Stimulated activated CD8-positive, alpha-beta memory T cell treated with anti-CD3 and anti-CD28 coated beads, Interleukin-4, amount 100 ng/mL, for 1 hour (primary cell): Measurements from ENCODE around the gene JMJD6.
"Not testable (repeated sequence)": the region's sequence is repeated elsewhere in the genome, so short reads cannot be mapped to it uniquely, and the experiment has no call there.

Source experiments
- DNase-seq, 2 donors: peaks; one replicate each; pipeline ENCODE4 v3.0.0-alpha.2; 2020; ENCODE audit warnings: low read depth in 2 of 2, low spot score in 1 of 2

The JMJD6 gene

DNA sequence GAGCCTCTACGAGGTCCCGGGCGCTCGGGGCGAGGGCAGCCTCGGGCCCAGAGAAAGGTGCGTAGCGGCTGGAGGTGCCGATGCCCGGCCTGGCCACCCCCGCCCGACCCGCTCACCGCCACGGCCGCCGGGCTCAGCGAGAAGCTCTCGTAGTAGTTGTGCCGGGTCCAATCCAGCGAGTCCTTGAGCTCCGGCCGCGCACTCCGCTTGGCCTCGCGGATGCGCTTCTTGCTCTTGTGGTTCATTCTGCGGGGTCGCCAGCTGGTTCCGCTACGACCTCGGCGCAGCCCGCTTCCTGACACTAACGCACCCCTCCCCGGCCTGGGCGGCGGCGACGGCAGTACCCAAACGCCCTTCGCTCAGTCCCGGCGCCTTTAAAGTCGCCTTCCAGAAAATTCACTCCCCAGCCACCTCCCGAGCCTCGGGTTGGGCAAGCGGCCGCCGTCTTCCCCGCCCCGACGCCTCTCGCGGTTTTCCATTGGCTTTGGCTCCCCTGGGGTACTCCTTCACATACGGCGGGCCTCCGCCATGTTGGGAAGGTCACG, at the start of gene JMJD6:
Gene JMJD6 (minus strand): TSS at position 376 of the 545 bp plus-strand sequence. CDS start 131 bp downstream, at position 245.
- peak; percentile 83 to 88 for DNase-seq

DNA sequence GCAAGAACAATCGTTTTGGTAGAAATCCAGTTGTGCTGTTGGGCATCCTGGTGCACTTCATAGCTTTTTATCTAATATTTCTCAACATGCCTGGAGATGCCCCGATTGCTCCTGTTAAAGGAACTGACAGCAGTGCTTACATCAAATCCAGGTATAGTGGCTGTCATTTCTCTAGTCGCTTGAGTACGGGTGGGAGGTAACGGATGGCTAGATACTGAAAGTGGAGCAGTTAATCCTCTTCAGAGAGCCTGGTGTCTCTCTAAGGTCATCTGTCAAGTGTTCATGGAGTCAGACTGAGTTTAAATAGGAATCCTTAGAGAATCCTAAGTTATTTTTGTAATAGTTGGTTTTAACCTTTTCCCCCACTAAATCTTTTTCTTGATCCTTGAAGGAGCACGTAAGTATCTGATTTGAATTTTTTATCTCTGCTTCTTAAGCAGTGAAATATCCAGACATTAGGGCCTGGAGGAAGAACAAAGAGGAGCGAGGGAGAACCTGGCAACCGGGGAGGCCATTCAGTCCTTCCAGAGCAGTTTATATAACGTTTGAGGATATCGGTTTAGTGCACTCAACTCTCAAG, 48.7 kb upstream of the JMJD6 start:
- no peak for DNase-seq

DNA sequence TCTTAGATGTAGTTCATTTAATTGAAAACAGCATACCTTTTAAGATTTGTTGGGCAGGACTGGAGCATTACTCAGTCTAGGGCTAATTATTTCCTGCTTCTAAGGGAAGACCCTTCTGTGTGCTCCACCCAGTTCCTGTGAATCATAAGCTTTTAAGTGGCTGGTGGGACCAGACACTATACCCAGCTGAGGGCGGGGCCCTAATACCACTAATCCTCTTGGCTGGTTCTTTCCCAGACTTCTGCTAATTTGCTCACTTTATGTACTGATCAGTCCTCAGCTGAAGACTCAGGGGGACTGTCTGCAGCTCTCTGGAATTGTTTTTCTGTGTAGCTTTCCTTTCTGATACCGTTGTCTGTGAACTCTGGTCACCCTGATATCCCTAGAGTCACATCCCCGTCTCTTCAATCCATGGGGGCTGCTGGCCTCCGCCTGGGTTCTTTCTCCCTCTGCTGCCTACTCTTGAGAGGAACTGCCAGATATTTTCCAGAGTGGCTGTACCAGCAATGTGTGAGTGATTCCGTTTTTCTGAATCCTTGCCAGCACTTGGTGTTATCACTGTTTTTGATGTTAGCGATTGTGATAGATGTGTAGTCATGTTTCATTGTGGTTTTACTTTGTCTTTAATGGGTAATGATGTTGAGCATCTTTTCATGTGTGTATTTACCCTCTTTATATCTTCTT, 46.6 kb upstream of the JMJD6 start:
- DNase-seq = peak; percentile 18 to 44

DNA sequence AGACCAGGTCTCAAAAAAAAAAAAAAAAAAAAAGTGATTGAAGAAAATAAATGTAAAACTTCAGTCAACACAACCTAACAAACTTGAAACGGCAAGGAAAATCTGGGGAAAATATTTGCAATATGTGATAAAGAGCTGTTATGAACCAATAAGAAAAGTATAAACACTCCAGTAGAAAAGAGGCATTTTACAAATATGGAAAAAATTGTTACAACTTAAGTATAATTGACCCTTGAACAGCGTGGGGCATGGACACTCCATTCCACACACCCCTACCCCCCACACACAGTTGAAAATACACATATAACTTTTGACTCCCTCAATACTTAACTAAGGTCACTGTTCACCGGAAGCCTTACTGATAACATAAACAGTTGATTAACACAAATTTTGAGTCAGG, 32.2 kb upstream of the JMJD6 start:
- no peak for DNase-seq

DNA sequence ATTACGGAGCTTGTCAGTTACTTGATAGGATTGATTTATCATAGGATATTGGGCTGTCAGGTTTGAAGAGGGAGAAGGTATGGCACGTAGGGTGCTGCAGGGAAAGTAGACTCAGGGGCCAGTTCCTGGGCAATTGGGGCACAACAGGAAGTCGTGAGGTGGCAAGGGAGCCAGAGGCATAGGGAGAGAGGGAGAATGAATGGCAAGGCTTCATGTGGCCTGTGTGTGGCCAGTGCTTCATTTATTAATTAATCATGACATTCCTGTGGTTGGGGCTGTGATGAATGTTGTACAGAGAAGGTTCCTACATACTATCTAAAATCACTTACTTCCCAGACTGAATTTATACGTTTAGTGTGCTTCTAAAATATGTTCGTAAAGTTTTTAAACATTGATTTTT, 30.9 kb upstream of the JMJD6 start:
- DNase-seq = no peak

DNA sequence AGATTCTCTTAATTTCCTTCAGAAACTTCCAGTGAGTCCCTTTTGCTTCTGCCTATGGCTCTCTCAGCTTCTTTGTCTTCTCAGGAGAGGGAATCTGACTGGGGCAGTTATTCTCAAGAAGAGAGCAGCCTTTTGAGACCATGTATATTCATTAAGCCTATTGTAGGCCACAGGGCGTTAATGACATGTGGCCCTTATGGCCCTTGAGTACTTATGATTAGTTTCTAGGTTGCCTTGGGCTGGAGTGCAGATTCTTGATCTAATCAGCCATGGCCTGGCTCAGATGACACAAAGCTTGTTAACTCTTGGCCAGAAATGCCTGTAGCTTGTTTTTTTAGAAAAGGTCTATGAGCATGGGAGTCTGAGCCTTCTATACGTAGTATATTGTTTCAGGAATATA, 28.9 kb upstream of the JMJD6 start:
- DNase-seq = no peak

DNA sequence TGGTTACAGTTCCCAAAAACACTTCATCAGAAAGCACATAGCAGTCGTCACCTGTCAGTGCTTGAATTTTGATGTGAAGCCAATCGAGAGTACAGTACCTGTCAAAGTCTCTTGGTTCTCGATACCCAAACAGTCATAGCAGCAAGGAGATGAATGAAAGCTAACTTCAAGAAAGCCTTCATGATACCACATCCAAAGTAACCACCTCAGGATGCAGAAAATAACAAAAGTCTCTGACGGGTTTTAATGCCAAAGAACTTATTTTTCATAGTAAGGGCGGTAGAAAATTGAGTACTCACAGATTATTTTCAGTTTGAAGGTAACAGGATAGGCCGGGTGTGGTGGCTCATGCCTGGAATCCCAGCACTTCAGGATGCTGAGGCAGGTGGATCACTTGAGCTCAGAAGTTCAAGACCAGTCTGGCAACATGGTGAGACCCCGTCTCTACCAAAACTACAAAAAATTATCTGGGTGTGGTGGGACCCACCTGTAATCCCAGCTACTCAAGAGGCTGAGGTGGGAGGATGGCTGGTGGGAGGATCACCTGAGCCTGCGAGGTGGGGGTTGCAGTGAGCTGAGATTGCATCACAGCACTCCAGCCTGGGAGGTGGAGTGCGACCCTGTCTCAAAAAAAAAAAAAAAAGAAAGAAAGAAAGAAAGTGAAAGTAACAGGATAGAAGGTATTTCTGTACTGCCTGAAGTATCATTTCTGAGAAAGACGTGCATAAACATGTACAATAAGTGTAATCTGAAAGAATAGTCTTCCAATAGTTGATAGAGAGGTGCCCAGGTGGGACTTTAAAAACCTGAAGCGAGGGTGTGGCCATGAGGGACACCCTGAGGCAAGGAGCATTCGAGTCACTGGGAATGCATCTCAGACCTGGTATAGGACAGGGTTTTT, 26.9 kb upstream of the JMJD6 start:
- no peak for DNase-seq

DNA sequence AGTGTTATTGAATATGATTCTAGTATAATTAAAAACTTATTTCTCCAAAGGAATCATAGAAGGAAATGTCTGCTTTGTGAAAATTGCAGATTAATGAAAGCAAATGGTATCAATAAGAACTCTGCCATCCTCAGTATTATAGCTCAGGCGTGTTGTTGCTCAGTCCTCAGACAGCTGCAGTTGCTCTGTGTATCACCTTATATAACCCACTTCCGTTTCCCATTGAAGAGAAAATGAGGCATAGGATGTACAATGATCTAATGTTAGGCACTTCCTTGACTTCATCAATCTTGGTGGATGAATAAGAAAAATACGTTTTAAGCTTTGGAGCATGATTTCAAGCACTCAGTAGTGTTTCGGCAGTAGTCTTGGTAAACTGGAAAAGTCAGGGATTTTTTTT, 25.6 kb upstream of the JMJD6 start:
- no peak for DNase-seq

DNA sequence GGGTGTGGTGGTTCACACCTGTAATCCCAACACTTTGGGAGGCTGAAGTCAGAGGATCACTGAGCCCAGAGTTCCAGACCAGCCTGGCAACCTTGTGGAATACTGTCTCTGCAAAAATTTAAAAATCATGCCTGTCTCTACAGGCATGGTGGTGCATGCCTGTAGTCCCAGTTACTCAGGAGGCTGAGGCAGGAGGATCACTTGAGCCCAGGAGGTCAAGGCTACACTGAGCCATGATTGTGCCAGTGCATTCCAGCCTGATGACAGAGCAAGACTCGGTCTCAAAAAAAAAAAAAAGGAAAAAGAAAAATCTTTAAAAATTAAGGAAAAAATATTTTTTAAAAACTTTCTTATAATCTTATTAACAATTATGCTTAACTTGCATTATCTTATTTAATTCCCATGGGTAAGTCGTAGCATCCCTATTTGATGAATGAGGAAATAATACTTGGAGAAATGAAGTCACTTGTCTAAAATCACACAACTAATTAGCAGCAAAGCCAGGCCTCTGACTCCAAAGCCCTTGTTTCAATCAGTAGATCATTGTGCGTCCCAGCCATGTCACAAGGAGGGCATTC, 25.1 kb upstream of the JMJD6 start:
- DNase-seq = no peak

DNA sequence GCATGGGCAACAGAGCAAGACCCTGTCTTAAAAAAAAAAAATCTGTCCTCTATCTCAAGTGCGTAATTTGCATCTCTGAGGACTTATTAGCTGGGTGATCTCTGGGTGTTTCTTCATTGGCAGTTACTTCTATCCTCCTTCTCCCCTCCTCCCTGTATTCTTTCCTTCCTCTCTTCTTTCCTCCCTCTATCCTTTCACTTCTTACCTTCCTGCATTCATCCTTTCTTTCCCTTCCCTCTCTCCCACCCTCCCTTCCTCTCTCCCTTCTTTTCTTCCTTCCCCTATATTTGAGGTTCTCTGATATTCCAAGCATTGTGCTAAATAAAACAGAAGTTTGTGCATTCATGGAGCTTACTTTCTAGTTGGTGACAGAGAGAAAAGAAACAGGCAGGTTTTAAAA, 22.3 kb upstream of the JMJD6 start:
- DNase-seq = no peak

DNA sequence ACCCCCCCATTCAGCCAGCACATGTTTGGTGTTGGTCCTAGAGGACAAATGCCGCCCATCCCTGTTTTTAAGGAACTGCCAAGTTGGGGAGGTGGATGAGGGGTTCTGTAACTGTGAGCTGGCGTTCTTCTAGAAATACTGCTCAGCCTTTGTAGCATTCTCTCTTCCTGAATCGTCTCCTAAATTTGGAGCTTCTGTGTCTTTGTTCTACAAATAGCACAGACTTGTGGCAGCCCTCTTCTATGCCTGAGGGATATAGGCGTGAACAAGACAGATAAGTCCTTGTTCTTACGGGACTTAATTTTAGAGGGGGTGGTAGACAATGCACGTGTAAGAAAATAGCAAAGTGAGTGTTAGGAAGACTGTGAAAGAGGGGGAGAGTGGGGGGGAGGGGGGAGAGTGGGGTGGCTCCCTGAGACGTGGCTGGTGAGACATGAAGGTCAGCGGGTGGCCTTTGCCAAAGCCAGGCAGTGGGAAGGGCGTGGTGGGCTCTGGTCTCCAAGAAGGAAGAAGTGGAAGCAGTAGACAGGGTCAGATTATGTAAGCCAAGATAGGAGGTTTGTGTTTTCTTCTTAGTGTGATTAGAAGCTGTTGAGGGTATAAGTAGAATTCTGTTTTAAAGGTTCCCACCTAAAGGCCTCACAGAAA, 21.4 kb upstream of the JMJD6 start:
- no peak for DNase-seq

DNA sequence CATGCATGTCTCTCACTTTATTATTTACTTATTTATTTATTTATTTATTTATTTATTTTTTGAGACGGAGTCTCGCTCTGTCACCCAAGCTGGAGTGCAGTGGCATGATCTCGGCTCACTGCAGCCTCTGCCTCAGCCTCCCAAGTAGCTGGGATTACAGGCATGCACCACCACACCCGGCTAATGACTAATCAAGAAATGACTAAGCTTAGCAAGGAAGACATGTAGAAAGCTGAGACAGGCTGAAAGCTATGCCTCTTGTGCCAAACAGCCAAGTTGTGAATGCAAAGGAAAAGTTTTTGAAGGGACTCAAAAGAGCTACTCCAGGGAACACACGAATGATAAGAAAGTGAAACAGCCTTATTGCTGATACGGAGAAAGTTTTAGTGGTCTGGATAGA, 19.4 kb upstream of the JMJD6 start:
- not testable (repeated sequence) for DNase-seq

DNA sequence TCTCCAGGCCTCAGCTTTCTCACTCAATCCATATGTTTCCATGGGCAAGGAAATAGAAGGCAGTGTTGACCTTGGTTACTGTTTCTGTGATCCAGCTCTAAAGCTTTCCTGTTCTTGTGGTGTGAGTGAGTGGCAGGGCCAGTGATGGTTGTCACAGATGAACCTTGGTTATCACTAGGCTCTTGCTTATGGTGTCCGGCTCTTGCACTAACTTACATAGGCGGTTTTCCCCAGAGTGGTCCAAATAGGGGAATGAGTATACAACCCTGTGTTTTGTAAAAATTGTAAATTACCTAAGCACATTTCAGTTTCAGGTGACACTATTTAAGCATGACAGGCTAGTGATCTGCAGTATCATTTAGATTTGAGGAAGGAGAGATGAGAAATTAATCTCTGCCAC, 18.3 kb upstream of the JMJD6 start:
- no peak for DNase-seq

DNA sequence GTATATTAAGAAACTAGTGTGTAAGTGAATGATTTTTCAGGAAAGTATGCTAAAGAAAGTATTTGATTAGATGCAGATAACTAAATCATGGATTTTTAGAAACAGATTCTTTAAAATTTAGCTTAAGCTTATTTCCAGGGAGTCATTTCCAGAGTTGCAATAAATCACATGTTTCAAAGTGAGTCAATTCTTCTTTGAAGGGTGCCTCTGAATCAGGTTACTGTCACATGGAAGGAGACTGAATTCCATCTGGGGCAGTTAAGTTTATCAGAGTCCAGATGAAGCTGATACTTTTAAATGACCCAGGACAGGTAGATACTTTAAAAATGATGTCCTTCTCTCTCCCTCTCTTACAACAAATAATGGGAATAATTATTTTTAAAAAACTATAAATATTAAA, 16.6 kb upstream of the JMJD6 start:
- no peak for DNase-seq

DNA sequence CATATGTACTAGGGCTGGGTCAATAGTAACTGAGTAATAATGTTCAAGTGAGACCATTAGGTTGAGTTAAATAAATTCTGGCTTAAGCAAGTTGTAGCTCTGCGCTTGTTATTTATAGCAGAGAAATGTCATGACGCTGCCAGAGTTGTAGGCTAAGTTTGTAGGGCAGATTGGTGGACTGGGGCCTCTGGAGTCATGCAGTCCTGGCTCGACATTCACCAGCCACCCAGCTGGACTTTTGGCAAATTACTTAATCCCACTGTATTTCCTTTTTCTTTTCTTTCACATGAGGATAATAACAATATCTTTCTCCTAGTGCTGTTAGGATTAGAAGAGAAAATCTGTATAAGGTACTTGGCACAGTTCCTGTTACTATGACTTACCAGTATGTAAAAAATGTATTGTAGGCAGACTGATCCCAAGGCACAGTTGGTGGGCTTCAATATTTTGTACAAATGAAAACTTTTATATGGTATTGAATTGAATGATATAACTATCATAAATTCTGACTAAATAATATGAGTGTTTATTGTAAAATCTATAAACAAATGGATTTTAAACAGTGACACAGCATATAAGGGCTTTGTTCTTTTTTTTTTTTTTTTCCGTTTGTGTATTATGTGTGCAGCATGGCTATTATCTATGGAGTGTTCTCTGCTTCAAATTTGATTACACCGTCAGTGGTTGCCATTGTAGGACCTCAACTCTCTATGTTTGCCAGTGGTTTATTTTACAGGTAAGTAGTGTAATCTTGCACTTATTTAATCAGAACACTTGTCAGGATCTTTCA, 14.1 kb upstream of the JMJD6 start:
- no peak for DNase-seq

DNA sequence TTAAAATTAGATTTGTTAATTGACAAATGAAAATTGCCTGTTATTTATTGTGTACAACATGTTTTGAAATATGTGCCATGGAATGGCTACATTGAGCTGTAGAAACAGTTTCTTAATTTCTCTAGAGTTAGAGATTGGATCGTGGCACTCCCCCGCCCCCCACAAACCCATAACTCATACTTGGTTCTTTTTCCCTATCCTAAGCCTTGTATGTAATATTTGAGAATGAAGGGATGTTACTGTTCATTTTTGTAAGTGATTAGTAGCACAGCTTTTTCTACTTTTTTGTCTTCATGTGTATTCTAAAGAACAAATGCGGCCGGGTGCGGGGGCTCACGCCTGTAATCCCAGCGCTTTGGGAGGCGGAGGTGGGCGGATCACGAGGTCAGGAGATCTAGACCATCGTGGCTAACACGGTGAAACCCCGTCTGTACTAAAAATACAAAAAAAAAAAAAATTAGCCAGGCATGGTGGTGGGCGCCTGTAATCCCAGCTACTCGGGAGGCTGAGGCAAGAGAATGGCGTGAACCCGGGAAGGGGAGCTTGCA, 13.2 kb upstream of the JMJD6 start:
- not testable (repeated sequence) for DNase-seq

DNA sequence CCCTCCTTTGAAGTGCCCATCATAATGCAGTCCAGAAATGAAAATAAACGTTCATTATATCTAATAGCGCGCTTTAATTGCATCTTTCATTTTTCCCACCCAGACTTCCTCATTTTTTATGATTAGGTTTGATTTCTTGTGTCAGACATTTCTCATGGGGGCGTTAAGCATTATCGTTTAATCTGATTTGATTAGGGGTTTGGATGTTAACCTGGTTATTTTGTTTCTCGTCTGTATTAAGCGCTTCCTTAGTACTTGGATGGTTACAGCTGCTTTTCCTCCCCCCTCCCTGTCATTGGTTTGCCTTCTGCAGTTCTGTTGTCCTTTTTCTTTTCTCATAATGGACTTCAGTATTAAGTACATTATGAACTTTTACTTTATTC, 12.1 kb upstream of the JMJD6 start:
- DNase-seq = no peak

DNA sequence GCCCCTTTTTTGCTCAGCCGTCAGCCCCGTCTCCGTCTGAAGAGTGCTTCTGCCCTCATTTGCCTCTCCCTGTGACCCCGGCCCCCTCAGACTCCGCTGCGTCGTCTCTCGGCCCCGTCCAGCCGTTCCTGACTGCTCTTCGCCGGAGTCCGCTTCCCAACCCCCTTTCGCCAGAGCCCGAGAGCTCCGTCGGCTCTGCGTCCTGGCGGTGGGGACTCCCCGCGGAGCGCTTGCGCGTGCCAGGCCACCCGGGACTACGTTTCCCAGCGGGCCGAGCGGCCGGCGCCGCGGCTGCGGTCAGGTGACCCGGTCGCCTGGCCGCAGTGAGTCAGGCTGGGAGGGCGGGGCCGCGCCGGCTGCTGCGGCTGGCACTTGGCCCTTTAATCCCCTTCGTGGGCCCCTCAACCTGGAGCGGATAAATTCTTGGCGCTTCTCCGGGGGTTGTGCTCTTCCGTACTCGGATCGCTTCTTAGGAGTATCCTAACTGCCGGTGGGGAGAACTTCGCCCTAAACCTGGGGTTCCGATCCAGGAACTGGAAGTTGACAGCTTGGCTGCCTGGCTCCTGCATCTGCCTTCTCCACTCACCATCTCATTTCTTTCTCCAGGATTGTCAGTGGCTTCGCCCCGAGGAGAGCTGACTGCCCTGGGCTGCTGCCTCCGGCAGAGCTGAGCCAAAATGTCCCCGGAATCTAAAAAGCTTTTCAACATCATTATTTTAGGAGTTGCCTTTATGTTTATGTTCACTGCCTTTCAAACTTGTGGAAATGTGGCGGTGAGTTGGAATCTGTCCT, 11.5 kb upstream of the JMJD6 start, which contains the start of gene MFSD11:
Gene MFSD11 (plus strand): TSS at position 444 of the 792 bp plus-strand sequence. CDS start 234 bp downstream, at position 678.
- DNase-seq = peak; percentile 87 to 88

DNA sequence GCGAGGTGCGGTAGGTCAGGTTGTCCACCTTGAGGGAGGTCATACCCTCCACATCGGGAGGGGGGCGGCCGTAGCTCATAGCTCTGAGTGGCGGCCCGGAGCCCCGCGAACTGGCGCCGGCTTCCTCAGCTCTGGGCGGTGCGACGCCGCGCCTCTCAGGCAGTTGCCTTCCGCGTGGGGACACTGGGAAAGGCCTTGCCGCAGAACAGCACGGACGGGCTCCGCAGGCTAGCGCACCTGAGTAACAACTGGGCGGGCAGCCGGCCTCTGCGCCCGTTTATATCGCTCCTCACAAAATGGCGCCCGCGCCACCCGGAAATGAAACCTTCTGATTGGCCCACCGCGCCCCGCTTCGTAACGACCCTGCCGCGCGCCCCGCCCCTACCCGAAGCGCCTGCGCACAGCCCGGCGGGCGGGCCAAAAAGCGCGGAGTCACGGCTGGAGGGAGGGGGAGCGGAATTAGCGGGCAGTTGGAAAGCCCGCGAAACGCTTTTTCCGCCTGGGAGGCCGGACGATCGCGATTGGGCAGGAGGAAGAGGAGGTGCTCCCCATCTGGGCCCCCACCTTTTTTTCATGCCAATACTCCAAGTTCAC, 10.8 kb upstream of the JMJD6 start, which contains the start of gene SRSF2:
Gene SRSF2 (minus strand): TSS at position 250 of the 594 bp plus-strand sequence. CDS start 171 bp downstream, at position 79.
- DNase-seq = peak; percentile 96 to 98
